ENCODE data around the gene FNDC8.
"Not testable (repeated sequence)": the region's sequence is repeated elsewhere in the genome, so short reads cannot be mapped to it uniquely, and the experiment has no call there.

Gene FNDC8

DNA sequence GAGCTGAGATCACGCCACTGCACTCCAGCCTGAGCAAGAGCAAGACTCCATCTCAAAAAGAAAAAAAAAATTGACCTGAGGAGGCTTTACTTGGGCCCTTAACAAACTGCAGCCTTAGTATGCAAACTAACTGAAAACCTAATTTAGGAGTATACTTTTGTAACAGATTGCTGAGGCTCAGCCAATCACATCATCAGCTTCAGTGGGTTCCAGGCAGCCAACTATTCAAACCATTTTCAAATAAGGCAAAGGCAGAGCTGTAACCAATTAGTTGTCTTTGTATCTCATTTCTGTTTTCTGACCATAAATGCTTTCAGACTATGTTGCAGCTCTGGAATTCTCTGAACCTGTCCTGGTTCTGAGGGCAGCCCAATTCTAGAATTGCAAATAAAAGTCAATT is 25.7 kb upstream of the FNDC8 start:
- DNase-seq: no peak

DNA sequence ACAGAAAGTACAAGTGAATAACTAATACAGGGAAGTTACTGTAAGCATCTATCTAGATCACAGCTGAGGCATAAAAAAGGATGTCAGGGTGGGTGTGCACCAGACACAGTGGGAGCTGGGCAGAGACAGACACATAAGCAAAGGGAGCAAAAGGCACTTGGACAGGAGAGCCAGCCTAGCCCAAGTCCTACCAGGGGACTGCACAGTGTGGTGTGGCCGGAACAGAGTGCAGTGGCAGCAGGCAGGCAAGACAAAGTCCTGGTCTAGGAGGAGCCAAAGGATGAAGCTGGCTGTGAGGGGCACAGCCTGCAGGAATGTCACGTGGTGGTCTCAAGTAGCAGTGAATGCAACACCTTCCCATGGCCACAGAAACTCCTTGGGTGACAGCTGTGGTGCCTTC is 23.6 kb upstream of the FNDC8 start:
- DNase-seq: no peak

DNA sequence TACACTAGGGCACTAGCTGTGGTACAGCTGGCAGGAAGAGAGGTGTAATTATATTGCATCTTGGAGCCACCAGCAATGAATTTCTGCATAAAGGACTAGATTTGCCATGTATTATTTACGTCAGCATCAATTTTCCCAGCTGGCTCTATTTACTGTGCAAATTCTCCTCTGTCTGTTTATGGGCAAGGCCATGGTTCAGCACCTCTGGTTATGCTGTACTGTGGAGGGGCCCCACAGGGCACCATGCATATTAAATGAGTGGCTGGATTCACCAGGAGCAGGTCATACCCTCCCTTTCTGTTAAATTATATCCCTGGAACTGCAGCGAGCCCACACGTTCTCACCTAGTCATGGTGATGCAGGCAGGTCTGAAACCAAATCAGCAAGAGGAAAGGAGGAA is 21.5 kb upstream of the FNDC8 start:
- no peak for DNase-seq

DNA sequence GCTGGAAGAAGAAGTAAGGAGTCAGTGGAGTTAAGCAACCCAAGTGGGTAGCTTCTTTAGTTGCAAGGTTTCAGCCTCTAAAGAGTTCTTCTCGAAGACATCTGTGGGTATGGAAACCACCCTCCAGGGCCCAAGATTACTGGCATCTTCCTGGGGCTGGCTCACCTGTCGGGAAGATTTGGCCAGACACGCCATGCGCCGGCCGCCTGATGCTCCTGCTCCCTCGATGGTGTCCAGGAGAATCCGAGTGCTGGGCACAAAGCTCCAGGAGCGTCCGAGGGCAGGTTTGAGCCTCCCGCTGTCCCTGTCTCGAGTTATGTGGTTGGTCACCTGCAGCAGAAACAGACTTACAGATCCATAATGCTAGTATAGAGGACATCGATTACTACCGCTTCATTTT is 20.4 kb upstream of the FNDC8 start:
- DNase-seq: no peak

DNA sequence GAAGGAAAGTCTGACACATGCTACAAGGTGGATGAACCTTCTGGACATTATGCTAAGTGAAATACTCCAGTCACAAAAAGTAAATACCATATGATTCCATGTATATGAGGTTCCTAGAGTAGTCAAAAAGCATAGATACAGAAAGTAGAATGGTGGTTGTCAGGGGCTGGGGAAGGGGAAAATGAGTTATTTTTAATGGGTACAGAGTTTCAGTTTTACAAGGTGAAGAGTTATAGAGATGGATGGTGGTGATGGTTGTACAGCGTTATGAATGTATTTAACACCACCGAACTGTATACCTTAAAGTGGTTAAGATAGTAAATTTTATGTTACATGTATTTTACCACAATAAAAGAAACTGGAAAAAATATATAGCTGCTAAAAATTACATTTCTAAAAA is 19.7 kb upstream of the FNDC8 start:
- no peak for DNase-seq

DNA sequence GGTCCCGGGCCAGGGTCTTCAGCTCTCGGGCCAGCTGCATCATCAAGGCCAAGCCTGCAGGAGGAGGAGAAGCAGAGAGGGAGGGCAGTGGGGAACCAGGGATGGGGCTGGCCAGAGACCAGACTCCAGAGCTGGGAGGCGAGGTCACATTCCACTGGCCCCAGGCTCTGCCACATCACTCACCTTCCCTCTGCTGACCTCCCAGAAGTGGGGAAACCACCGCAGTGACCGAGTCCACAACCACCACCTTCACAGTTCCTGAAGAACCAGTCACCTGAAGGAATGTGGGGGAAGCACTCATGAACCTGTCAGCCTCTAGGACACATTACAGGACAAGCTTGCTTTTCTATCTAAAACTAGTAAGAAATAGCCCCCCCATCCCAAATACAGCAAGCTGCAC is 18.1 kb upstream of the FNDC8 start:
- no peak for DNase-seq

DNA sequence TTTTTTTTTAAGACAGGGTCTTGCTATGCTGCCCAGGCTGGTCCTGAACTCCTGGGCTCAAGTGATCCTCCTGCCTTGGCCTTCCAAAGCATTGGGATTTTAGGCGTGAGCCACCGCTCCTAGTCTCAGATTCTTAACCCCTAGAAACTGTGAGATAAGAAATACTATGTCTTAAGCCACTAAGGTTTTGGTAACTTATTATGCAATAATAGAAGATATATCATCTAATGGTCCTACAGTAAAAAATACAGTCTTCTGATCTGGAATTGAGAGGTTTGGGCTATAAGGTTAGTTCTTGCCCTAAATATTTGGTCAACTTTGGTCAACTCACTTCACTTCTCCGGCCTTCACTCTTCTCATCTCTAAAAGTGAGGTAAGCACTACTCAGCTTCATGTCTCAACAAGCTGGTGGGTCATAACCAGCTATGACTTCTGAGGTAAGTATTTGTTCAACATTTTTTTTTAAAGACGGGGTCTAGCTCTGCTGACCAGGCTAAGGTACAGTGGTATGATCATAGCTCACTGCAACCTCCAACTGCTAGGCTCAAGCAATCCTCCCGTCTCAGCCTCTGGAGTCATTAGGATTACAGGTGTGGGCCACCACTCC is 16.5 kb upstream of the FNDC8 start:
- no peak for DNase-seq

DNA sequence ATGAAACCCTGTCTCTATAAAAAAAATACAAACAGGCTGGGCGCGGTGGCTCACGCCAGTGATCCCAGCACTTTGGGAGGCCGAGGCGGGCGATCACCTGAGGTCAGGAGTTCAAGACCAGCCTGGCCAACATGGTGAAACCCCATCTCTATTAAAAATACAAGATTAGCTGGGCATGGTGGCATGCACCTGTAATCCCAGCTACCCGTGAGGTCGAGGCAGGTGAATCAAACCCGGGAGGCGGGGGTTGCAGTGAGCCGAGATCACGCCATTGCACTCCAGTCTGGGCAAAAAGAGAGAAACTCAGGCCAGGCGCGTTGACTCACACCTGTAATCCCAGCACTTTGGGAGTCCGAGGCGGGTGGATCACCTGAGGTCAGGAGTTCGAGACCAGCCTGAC is 10.6 kb upstream of the FNDC8 start:
- DNase-seq: not testable (repeated sequence)

DNA sequence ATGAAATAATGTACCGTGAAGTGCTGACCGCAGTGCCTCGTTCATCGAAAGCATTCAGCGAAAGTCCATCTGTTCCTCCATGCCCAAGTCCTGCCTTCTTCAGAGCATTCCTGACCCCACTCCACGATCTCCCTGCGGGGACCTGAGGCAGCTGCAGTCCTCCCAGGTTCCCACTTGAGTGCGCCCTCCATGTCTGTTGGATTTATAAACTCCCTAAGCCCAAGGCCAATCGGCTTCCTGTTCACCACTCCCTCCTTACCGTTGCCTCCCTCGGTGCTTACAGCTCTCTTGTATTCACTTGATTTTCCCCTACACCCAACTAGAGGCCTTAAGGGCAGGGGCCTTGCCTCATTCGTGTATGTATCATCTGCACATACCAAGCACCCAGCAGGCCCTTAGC is 4.6 kb upstream of the FNDC8 start:
- no peak for DNase-seq

DNA sequence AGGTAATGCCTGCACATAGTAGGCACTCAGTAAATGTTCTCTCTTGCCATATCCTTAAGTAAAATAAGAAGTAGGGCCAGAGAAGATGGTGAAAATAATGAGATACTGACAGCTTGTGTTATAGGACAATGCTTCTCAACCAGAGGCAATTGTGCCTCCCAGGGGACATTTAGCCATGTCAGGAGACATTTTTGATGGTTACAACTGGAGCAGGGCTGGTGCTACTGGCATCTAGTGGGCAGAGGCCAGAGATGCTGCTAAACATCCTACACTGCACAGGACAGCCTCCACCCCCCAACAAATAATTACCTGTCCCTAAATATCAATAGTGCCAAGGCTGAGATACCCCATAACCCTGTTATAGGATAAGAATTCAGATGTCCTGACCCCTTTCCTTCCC is 3.4 kb upstream of the FNDC8 start:
- DNase-seq: peak in 1 of 5 experiments; percentile 76

DNA sequence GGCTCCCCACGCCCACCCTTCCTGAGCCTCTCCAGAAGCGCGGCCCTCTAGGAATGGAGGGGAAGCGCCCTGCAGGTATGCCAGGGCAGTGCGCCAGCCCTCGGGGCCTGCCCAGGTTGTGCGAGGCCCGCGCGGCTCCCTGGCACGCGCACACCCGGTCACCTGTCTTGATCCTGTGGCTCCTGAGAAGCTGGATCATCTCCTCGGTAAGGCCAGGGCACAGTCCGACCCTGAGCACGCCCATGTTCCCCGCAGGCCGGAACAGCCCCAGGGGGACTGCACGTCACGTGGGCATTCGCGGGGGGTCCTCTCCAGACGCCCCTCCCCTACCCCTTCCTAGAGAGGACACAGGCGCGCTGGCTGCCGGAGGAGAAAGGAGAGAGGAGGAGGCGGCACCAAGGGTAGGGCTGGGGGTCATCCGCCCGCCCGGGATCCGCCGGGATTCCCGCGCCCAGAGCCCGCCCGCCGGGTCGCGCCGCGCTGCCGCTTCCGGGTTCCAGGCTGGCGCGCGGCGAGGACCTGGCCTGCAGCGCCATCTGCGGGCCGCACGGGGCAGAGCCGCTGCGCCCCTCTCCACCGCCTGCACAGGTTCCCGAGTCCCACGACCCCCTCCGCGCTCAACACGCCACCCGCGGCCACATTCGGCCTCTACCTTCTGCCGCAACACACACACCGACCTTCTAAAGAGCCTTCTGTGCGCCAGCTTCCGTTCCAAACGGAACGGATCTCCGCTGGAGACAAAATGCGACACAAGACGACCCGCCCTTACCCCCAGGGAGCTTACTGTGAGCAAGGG is 1.8 kb upstream of the FNDC8 start, which contains the start of gene RAD51D:
Gene RAD51D (minus strand): TSS at position 491 of the 796 bp plus-strand sequence. CDS start 247 bp downstream, at position 244.
- DNase-seq: peak; percentile 62 to 85 (median 69)

DNA sequence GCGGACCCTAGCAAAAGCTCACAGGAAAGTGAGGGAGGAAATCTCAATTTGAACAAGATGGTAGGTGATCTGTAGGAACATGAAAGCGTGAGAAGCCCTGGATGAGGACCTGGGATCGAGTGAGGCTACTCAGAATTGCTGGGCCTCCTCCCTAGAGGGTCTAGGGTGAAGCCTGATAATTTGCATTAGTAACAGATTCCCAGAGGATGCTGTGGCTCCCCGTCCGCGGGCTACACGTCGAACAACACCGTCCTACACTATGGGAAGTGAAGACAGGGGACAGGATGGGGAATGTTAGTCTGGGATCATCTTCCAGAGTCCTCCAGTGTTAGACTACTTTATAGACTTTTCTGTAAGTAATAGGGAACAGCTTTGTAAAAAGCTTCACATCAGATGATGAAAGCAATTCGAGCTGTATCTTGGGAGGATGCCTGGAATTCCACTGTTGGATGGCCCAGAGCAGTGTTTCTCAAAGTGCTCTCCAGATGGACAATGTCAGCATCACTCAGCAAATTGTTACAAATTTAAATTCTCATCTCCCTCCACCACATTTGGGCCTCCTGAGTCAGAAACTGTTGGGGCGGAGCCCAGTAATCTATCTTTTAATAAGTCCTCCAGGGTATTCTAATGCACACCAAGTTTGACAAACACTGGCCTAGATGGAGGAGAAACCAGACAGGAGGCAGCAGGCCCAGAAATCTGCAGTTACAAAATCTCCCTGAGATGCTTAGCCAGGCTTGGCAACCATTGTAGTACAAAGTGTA is 6.5 kb downstream of the FNDC8 start:
- DNase-seq: no peak

DNA sequence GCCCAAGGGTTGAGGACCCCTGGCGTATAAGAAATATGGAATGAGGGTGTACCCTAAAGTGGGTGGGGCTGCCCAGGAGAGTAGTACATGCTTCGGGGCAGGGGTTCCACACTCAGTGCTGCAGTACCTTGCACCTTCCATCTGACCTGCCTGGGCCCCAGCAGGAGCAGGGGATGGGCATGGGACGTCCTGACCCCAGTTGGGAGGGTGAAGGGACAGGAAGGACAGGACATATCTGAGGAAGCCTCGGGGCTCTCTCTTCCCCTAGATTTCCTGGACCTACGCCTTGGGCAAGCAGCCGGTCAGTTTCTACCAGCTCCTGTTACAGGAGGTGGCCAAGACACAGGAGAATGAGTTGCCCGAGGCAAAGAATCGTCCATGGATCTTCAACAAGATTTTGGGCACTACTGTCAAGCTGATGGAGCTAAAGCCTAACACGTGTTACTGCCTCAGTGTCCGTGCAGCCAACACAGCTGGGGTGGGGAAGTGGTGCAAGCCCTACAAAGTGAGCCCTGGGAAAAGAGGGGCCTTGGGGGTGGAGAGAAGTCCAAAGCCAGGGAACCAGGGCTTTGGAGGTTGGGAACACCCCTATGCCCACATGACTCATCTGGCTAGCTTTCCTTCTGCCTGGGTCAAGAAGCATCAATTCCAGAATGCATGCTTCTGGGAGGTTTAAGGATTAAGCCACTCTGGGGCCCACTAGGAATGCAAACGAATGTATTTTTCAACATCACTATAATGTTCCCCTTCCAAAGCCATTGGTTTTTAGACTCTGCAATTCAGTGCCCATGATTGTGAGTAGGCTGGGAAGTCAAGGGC is 7.9 kb downstream of the FNDC8 start:
- DNase-seq: no peak

DNA sequence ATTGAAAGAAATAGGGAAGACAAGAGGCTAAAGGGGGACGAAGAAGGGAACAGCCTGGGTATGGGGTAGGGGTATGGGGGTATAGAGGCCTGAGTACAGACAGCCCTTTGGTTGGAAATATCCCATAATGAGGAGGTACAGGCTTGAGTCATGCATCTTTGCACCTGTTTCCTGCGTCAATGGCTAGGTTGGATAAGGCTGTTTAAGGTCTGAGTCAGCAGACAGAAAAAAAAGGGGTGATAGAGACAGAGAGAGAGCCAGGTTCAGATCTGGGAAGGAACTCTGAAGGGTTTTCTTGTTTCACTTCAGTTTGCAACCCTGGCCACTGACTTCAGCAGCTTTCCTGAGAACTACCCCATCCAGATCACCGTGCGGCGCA is 8.5 kb downstream of the FNDC8 start:
- DNase-seq: peak in 1 of 5 experiments; percentile 22

DNA sequence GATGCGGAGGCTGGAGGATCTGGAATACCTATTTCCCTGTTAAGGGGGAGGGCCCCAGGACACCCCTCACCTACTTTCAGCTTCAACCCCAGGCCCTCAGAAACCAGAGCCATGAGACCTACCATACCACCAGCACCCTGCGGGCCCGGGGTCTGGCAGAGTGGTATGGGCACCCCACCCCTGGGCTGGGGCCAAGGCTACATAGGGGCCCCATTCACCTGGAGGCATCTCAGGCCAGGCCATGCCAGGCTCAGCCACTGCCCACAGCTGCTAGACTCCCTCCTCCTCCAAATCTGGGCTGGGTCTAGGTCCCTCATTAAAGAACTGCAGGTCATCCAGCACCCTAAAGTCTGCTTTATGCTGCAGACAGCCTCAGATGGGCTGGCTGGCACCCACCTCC is 9.0 kb downstream of the FNDC8 start:
- no peak for DNase-seq

DNA sequence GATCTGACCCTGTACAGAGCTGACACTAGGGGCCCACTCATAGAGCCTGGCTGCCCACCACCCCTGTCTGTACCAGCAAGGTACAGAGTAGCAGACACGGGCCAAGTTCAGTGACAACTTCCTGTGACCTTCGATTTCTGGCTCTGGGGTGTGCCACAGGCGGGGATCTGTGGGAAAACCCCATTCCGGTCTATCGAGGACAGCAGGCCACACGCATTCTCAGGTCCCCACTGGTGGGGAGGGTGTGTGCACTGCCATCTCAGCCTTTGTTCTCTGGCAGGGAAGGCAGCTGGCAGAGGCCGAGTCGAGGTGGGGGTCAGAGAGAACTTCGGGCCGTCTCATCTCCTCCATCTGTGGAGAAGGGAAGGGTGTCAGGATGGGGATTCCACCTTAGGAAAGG is 10.7 kb downstream of the FNDC8 start:
- DNase-seq: no peak

DNA sequence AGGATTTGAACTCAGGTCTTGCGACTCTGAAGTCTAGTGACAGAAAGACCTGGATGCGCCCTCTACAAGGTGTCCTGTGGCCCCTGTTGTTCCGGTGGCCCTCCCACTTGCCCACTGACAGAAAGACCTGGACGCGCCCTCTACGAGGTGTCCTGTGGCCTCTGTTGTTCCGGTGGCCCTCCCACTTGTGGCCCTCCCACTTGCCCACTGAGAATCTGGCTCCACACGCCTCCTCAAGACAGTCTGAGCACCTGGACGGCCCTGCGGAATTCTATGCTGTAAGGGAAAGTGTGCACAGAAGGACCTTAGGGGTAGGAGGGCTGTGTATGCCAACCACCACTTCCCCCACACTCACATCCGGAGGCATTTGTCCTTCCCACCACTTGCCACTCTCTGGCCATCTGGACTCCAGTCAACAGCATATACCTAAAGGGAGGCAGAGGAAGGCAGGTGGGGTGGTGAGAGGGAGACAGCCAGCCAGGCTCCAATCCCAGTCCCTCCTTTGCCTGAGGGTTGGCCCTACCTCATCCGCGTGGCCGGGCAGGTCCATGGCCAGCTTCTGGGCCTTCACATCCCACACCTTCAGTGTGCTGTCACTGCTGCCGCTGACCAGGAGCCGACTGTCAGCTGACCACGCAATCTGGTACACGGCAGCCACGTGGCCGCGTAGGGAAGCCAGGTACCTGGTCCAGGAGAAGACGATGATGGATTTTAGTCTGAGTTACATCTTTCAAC is 11.6 kb downstream of the FNDC8 start:
- DNase-seq: no peak

DNA sequence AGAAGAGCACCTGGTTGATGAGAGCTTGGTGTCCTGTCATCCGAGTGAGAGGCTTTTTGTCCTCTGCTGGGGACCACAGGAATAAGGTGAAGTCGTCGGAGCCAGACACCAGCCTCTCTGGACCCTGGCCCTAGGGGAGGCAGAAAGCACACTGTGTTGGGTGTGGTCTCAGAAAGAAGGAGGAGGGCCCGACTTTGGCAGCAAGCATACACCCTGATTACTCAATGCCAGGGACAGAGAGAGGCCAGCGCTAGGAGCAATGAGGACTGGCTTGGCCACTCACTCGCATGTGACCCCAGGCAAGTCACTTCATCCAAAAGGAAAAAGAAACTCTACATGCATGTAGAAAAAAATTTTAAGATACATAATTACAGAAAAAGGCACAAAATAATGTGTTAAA is 13.9 kb downstream of the FNDC8 start:
- no peak for DNase-seq

DNA sequence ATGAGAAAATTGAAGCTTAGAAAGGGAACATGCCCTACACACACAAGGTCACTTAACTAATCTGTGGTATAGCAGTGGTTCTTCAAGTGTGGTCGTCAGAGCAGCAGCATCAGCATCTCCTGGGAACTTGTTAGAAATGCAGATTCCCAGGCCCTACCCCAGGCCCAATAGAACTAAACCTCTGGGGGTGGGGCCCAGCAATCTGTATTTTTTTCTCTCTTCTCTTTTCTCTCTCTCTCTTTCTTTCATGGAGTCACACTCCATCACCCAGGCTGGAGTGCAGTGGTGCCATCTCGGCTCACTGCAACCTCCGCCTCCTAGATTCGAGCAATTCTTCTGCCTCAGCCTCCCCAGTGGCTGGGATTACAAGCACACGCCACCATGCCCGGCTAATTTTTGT is 16.8 kb downstream of the FNDC8 start:
- DNase-seq: no peak

DNA sequence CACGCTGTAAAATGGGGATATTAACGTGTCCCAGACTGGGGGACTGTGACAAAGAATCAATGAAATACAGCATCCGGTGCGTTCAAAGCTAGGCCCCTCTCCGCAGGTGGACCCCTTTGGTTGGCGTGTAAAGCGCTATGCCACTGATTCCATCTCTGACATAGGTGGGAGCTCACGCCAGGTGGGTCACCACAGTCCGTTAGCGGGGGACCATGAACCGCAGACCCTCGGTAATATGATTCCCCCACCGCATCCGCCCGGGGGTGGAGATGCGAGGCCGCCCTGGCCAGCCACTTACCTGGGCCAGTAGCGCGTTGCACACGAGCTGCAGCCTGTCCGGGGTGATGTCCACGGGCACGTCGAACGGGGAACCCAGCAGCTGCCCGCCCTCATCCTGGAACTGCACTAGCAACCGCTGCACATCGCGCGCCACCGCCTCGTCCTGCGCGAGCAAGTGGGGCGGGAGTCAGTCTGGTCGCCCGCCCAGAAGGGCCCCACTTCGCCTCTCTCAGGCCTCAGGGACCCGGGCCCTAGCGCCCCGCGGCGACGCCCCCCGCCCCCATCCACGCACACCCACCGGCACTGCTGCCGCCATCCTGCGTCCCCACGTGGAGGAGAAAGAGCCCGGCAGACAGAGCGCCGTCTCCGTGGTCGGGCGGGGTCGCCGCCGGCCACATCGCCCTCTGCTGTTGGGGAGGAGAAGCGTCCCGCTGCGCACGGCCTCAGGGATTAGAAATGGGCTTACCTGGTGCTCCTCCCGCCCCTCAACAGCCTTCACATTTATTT is 20.5 kb downstream of the FNDC8 start, which contains the start of gene NLE1:
Gene NLE1 (minus strand): TSS at position 623 of the 786 bp plus-strand sequence. CDS start 28 bp downstream, at position 595.
- peak; percentile 71 to 91 (median 81) for DNase-seq

DNA sequence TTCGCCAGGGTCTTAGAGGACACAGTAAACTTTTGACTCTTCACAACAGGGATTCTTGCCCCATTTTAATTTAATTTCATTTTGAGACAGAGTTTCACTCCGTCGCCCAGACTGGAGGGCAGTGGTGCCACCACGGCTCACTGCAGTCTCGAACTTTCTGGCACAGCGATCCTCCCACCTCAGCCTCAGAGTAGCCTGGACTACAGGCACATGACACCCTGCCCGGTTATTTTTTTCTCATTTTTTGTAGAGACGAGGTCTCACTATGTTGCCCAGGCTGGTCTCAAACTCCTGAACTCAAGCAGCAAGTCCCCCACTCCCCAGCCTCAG is 21.0 kb downstream of the FNDC8 start:
- no peak for DNase-seq

All from T-helper 2 cell (primary cell).